ENCODE data around the gene OSER1. TPM values are rescaled to one million over a fixed set of nuclear protein-coding genes. Genes with fewer than 3 reads are reported as not detected.

The OSER1 gene
- total RNA-seq, 1 experiment from 2014 or later = 35.7 TPM

DNA sequence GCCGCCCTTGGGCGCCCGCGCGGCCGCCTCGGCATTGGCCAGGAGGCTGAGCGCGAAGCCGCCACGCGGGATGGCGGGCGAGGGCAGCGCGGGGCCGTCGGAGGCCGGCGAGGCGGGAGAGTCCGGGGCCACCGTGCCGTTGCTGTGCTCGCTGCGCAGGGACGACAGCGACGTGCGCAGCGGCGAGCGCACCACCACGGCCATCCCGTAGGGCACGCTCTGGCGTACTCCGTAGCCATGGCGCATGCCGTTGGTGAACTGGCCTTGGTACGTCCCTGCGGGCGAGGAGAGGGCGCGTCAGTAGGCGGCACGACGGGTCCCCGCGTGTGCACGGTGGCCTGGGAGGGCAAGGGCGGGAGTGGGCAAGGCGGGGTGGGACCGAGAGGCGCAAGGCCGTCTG is 50.4 kb downstream of the OSER1 start:
- H4K8ac ChIP-seq (replicated peaks; ENCODE audit: insufficient read length, low read depth, low read length) = no peak overlapping the region
- no peaks in the 10 kb centered on the region for H3K23me2 ChIP-seq (ENCODE audit: insufficient read length, low read depth, low read length, poor library complexity, severe bottlenecking)
- peaks cover 6% of the 10 kb centered on the region for H3K27me3 Mint-ChIP-seq (ENCODE audit: low read depth)
- H3K23ac ChIP-seq (ENCODE audit: insufficient read length, low read depth, low read length) = no peak overlapping the region
- peaks cover 2 to 8% of the 10 kb centered on the region in 2 experiments for H3K4me1 Mint-ChIP-seq
- H3K27ac Mint-ChIP-seq = no peak overlapping the region
- no CpG with 5 or more reads among the region's 56 CpGs for WGBS (ENCODE audit: extremely low coverage, insufficient read length, low lambda C conversion rate)
- H4K5ac ChIP-seq (ENCODE audit: insufficient read length, low read depth, low read length) = no peak overlapping the region
- H4K20me1 ChIP-seq (ENCODE audit: control insufficient read depth, insufficient read depth, insufficient read length) = no peaks in the 10 kb centered on the region
- no peaks in the 10 kb centered on the region for H3K36me3 Mint-ChIP-seq (ENCODE audit: insufficient read depth in 1 of 3, low read depth in 3 of 3)
- H2BK12ac ChIP-seq (ENCODE audit: insufficient read length, low read depth, low read length) = no peak overlapping the region
- H3K4me2 ChIP-seq (ENCODE audit: insufficient read depth, insufficient read length, low read length) = no peak overlapping the region
- no peaks in the 10 kb centered on the region for H3K79me2 ChIP-seq (ENCODE audit: insufficient read depth, low read length)
- no peak overlapping the region for H2BK120ac ChIP-seq (ENCODE audit: low read depth, low read length, poor library complexity, severe bottlenecking)
- no peaks in the 10 kb centered on the region for H3K79me1 ChIP-seq (ENCODE audit: insufficient read depth, low read depth, low read length, poor library complexity, severe bottlenecking)
- H3K4ac ChIP-seq (ENCODE audit: low read depth, low read length) = no peak overlapping the region
- no peak overlapping the region for H3K4me3 Mint-ChIP-seq
- TF ChIP-seq, protein P1, sequence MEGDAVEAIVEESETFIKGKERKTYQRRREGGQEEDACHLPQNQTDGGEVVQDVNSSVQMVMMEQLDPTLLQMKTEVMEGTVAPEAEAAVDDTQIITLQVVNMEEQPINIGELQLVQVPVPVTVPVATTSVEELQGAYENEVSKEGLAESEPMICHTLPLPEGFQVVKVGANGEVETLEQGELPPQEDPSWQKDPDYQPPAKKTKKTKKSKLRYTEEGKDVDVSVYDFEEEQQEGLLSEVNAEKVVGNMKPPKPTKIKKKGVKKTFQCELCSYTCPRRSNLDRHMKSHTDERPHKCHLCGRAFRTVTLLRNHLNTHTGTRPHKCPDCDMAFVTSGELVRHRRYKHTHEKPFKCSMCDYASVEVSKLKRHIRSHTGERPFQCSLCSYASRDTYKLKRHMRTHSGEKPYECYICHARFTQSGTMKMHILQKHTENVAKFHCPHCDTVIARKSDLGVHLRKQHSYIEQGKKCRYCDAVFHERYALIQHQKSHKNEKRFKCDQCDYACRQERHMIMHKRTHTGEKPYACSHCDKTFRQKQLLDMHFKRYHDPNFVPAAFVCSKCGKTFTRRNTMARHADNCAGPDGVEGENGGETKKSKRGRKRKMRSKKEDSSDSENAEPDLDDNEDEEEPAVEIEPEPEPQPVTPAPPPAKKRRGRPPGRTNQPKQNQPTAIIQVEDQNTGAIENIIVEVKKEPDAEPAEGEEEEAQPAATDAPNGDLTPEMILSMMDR (conservative IDR thresholded peaks at IDR 0.05) = no peak
- no peaks in the 10 kb centered on the region; a peak in 1 of 5 replicates for H3K9me3 Mint-ChIP-seq
- no peak overlapping the region for H2BK20ac ChIP-seq (ENCODE audit: low read depth, low read length, poor library complexity, severe bottlenecking)
- H3K9me3 ChIP-seq (ENCODE audit: control insufficient read depth, low read depth, low read length) = no peaks in the 10 kb centered on the region
- H2BK5ac ChIP-seq (ENCODE audit: insufficient read length, low read length) = no peak overlapping the region
- no peak for DNase-seq
- no peaks in the 10 kb centered on the region for H3K4me1 ChIP-seq (ENCODE audit: insufficient read depth, low read length)
- no peak overlapping the region for H3K27ac ChIP-seq (ENCODE audit: insufficient read length, low read depth, low read length)
- H3K18ac ChIP-seq (ENCODE audit: insufficient read length, low read depth, low read length) = no peak overlapping the region
- H2AK5ac ChIP-seq (ENCODE audit: insufficient read length, low read length) = no peak overlapping the region
- H2BK15ac ChIP-seq (ENCODE audit: low read depth, low read length) = no peak overlapping the region
- H3K9ac ChIP-seq (ENCODE audit: extremely low read depth, insufficient read length, low read length) = no peak overlapping the region
- H4K91ac ChIP-seq (ENCODE audit: insufficient read length, low read depth, low read length) = no peak overlapping the region
- H3K27me3 ChIP-seq (ENCODE audit: insufficient read depth, low read length) = no peaks in the 10 kb centered on the region
- no peak overlapping the region for H2AFZ ChIP-seq (ENCODE audit: low read length)
- no peak overlapping the region for H3K14ac ChIP-seq (ENCODE audit: insufficient read depth, low read length)
- no peak overlapping the region for H3T11ph ChIP-seq (ENCODE audit: low read length)
- no peak overlapping the region for H3K56ac ChIP-seq (ENCODE audit: insufficient read length, low read depth, low read length)
